ENCODE data around the gene CD300LB.
"Not testable (repeated sequence)": the region's sequence is repeated elsewhere in the genome, so short reads cannot be mapped to it uniquely, and the experiment has no call there.

CD300LB gene

GRCh38 chr17:74524653-74525464, 6.4 kb downstream of the CD300LB start:
- no peak for DNase-seq

- DNase-seq, result no peak
These were observed 8.0 kb downstream of the CD300LB start for GRCh38 chr17:74523308-74523707.

DNA sequence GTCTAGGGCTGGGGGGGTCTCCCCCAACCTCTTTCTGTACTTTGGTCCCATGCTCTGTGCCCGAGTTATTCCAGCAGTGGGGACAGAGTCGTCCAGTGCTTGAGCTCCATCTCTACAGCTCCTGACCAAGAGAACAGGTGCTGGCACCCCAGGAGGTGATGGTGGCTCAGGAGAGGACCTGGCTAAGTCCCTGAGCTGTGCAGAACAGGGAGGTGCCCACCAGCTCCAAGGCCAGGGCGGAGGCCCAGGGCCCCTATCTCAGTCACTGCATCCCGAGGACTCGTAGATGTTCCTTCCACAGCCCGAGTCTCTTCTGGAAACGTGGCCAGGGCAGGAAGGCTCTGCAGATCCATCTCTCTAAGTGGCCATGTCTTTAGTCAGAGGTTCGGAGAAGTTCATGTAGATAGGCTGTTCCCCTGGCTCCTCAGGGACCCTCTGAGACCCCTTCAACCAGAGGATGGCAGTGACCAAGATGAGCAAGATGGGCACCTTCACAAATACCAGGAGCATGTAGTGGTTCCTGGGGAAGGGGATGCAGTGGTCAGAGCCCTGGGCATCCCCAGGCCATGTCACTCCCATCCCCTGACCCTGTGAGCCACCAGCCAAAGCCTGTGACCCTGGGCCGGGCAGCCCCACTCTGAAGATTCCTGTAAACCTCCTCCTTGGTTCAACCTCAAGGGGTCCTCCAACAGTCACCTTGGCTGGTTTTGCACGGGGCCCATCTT, 8.7 kb downstream of the CD300LB start:
- no peak for DNase-seq

DNA sequence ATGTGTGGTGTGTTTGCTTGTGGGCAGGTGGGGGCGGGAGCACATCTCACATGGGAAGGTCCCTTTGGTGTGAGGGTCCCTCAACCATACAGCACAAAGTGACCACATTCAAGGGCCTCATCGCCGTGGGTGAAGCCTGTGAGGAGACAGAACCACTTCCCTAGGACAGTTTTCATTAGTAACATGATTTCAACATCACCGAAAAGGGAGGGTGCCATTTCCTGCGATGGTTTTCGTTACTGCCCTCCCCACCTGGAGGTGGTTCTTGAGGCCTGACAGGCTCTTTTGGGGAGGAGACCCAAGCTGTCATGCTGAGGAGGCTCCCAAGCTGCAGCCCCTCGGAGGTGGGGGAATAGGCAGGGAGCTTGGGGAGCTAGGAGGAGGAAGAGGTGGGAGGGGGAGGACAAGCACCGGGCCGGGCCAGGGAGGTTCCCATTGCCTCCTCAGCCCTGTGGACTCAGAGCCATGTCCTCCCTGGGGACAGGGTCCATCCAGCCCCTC, 9.5 kb downstream of the CD300LB start:
- DNase-seq, result no peak

- no peak for DNase-seq
These were observed 10.3 kb downstream of the CD300LB start for GRCh38 chr17:74520790-74521480.

DNA sequence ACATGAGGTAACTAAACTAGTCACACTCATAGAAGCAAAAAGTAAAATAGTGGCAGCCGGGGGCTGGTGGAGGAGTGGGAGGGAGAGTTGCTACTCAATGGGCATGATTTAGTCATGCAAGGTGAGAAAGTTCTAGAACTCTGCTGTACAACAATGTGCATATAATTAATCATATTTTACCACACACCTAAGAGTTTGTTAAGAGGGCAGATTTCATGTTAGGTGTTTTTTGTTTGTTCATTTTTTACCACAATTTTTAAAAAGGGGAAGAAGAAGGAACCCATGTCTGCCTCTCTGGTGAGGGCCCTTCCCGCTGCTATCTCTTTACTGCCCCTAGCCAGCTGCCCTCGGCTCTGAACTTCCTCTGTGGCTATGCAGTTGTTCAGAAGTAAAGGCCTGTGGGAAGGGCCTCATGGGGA, 11.2 kb downstream of the CD300LB start:
- no peak for DNase-seq

DNA sequence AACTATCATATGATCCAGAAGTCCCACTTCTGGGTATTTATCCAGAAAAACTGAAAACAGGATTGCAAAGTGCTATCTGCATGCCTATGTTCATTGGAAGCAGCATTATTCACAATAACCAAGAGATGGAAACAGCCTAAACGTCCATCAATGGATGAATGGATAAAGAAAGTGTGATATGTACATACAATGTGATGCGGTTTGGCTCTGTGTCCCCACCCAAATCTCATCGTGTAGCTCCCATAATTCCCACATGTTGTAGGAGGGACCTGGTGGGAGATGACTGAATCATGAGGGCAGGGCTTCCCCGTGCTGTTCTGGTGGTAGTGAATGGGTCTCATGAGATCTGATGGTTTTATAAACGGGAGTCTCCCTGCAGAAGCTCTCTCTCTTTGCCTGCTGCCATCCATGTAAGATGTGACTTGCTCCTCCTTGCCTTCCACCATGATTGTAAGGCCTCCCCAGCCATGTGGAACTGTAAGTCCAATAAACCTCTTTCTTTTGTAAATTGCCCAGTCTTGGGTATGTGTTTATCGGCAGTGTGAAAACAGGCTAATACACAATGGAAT, 12.8 kb downstream of the CD300LB start:
- not testable (repeated sequence) for DNase-seq

DNA sequence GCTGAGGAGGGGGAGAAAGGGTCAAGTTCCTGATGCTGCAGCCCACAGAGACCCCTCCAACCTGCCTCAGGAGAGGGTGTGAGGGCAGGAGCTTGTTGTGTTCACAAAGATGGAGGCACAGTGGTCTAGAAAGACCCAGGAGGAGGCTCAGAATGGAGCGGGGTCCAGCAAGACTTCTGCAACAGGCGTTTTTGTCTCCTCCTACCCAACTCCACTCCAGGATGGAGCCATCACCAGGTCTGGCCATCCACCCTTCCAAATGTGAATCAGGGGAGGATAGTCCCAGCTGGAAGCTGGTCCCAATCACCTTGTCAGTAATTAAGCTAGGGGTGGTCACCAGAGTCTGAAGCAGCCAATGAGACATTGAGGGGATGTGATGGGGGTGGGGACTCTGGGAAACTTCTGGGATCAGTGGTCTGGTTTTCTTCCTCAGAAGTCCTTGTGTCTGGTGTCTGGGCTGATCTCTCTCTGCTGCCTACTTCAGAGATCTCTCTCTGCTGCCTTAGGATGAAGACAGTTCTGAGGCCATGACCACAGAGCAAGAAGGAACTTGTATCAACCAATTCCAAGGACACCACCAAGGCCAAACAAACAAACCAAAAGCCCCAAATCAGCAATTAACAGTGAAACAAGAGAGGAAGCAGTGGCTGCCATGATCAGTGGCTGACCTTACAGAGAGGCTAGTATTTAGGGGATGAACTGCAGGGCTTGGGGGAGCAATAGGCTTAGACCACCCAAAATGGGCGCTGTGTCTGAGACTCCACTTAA, 14.5 kb downstream of the CD300LB start:
- DNase-seq, result no peak

GRCh38 chr17:74515941-74516340, 15.3 kb downstream of the CD300LB start:
- DNase-seq, result no peak

GRCh38 chr17:74514632-74515334, 16.5 kb downstream of the CD300LB start:
- no peak for DNase-seq

DNA sequence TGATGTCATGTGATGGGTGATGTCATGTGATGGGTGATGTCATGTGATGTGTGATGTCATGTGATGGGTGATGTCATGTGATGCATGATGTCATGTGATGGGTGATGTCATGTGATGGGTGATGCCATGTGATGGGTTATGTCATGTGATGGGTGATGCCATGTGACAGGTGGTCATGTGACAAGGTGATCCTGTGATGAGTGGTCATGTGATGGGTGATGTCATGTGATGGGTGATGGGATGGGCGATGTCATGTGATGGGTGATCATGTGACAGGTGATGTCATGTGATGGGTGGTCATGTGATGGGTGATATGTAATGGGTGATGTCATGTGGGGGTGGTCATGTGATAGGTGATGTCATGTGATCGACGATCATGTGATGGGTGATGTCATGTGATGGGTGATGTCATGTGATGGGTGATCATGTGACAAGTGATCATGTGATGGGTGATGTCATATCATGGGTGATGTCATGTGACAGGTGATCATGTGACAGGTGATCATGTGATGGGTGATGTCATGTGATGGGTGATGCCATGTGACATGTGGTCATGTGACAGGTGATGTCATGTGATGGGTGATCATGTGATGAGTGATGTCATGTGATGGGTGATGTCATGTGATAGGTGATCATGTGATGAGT, 17.2 kb downstream of the CD300LB start:
- no peak for DNase-seq

- no peak for DNase-seq
These were observed 18.6 kb downstream of the CD300LB start for GRCh38 chr17:74512624-74513091.

DNA sequence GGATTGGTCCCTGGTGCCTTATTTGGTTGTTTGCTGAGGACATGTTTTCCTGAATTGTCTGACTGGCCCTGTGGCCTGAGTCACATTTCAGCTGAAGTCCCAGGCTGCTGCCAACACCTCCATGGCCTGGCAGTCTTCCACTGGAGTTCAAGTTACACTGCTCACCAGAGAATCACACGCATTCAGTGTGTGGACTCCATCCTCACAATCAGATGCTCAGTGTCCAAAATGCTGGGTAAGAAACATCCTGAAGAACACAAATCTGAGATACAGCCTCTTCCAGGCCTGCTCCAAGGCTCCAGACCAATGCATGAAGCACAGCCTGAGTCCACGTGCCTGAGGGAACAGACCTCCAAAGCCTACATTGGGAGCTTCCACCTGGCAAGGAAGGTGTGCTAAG, 19.2 kb downstream of the CD300LB start:
- DNase-seq, result no peak

DNA sequence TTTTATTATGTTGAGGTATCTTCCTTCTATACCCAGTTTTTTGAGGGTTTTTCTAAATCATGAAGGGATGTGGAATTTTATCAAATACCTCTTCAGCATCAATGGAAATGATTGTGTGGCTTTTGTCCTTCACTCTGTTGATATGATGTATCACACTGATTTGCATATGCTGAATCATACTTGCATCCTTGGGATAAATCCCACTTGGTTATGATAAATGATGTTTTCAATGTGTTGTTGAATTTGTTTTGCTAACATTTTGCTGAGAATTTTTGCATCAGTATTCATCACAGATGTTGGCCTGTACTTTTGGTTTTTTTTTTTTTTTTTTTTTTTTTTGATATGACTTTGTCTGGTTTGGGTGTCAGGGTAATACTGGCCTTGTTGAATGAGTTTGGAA, 23.1 kb downstream of the CD300LB start:
- DNase-seq, result no peak

DNA sequence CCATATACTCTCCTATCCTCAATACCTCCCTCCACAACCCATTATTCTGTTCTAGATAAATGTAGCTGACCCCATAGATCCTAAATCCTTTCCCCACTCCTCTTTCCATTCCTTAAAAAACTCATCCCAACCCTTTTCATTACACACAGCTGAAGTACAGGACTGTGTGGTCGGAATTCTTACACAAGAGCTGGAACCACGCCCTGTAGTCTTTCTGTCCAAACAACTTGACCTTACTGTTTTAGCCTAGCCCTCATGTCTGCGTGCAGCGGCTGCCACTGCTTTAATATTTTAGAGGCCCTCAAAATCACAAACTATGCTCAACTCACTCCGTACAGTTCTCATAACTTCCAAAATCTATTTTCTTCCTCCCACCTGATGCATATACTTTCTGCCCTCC, 27.3 kb downstream of the CD300LB start:
- DNase-seq, result not testable (repeated sequence)

DNA sequence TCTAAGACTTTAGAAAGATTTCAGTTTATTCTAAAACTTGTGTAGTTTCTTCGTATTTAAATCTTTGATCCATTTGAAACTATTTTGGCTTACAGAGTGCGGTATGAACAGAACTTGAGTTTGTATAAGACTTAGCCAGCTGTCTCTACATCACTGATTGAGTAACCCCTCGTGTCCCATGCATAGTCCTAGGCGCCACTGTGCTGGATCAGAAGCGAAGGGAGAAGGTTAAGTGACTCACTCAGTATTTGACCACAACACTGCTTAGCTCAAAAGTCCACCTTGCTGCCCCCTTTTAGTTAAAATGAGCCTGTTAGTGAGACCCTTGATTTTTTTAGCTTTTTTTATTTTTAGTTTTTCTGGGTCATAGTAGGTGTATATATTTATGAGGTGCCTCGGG, 28.4 kb downstream of the CD300LB start:
- DNase-seq, result no peak

- DNase-seq, result no peak
These were observed 31.3 kb downstream of the CD300LB start for GRCh38 chr17:74499992-74500391.

DNA sequence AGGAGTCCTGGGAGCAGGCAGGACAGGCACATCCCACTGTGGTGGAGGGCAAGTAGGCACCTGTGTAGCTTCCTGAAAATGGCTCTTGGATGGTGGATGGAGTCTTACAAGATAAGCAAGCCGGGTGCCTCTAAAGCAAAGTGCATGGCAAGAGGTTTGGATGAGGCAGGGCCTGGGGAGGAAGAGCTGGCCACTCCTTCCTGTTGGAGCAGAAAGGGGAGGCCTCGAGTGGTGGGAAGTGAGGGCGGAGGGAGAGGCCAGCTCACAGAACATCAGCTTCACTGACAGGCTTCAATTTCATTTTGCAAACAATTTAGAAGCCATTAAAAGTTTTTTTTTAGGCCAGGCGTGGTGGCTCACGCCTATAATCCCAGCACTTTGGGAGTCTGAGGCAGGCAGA, 33.8 kb downstream of the CD300LB start:
- no peak for DNase-seq

DNA sequence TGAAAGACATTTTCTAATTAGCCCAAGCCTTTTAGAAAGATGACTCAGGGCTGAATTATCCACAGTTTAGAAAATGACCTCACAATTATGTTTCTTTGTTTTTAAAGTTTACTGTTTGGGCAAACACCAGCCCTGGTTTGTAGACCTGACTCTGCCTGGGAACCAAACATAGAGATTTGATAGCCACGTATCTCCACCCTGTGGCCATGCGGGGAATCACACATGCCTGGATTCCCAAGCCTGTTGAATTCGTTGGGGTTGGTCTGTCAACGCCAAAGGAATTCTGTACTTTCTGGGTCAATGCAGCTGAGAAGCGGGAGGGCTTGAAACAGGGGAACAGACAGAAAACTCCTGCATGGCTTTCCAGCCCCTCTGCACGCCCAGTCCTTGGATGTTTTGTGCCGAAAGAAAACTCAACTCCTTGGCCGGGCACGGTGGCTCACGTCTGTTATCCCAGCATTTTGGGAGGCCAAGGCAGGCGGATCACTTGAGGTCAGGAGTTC, 37.9 kb downstream of the CD300LB start:
- no peak for DNase-seq

- no peak for DNase-seq
These were observed 39.6 kb downstream of the CD300LB start for GRCh38 chr17:74491626-74492025.

DNA sequence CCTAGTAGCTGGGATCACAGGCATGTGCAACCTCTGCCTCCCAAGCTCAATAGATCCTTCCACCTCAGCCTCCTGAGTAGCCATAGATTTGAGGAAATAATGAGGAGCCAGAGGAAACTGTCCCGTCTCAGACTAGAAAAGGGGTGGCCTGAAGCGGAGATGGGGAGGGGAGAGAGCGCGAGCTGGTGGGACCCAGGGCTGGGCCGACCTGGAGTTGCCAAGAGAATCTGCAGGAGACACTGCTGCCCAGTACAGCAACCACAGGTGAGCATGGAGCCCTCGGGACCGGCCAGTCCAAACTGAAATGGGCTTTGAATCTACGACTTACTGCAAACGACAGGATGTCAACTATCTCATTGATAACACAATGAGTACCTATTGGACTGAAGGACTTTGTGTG, 40.6 kb downstream of the CD300LB start:
- no peak for DNase-seq
